GM19025 (cell line): Measurements from ENCODE around the gene EGLN1.

ENCODE experiments used
- ATAC-seq: cut with Tn5 transposase; IDR thresholded peaks from one replicate; pipeline ENCODE4 v1.9.1; 2021; ENCODE audit warnings: mild to moderate bottlenecking, low read depth, moderate library complexity; ENCODE audit not compliant: unreplicated experiment

EGLN1 gene

GRCh38 chr1:231422798-231423309 is 767 bp upstream of the EGLN1 start:
- ATAC-seq = no peak

GRCh38 chr1:231421546-231421970 is 529 bp downstream of the EGLN1 start:
- ATAC-seq = peak; percentile 29

- ATAC-seq = peak; percentile 2
Observed at GRCh38 chr1:231420959-231421545, 1.0 kb downstream of the EGLN1 start.

DNA sequence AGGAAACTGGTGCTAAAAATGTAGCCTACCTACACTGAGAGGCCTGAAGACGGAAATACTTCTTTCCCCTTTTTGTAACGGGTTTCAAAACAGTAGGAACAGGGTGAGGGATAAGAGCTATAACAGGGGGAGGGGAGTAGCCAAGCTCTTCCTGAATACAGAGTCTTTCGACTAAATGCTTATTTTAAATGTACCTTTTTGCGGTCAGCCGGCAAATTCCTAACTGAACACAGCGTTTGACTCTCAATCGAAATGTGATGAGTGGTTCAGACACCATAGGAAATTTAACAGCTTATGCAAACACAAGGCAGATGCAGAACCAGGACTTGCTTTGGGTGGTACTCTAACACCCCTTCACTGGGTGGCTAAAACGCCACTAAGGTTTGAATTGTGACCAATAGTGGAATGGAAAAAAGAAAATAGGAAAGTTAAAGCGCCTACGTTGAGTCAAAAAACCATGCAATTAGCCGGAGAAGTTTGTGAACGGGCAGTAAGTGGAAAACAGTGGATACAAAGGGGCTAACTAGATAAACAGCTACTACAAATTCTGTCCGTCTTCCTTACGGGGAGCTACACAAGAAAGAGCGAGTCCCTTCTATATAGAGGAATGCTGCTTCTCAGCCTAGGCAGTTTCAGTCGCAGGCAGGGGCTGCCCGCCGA is 1.7 kb downstream of the EGLN1 start:
- no peak for ATAC-seq

GRCh38 chr1:231419738-231420298 is 2.3 kb downstream of the EGLN1 start:
- ATAC-seq = no peak

DNA sequence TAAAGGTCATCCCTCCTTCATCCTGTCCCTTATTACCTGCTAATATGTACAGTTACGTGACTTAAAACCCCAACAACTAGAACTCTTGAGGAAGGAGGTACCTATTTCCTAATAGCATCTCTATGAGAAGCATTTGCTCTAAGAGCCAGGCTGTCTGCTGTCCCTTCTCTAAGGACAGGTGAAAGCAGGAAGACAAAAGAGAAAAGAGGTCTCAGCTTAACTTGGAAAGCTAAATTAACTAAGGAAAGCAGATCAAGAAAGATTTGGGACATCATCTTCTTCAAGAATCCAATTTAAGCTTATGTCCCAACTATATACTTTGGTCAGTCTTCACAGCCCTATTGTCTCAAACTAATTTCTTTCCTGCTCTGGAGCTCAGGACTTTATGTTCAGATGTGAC is 2.9 kb downstream of the EGLN1 start:
- no peak for ATAC-seq

GRCh38 chr1:231418741-231419107 is 3.4 kb downstream of the EGLN1 start:
- ATAC-seq = no peak

- ATAC-seq = no peak
Observed at GRCh38 chr1:231418101-231418740, 3.9 kb downstream of the EGLN1 start.

DNA sequence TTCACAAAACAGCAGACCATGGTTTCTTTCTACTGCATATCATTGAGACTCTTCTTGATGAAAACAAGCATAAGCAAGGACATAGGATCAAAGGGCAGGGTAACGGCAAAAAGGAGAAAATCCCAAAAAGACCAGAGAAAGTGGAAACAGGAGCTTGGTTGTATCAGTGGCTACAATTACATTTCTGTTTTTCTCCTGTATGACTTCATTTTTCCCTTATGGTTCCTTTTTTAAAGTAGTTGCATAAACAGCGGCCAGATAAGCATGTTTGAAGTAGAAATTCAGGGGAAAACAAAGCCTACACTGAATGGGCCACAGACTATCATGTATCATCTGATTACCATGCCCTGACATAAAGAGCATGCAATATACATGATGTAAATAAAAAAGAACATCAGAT is 4.6 kb downstream of the EGLN1 start:
- no peak for ATAC-seq

DNA sequence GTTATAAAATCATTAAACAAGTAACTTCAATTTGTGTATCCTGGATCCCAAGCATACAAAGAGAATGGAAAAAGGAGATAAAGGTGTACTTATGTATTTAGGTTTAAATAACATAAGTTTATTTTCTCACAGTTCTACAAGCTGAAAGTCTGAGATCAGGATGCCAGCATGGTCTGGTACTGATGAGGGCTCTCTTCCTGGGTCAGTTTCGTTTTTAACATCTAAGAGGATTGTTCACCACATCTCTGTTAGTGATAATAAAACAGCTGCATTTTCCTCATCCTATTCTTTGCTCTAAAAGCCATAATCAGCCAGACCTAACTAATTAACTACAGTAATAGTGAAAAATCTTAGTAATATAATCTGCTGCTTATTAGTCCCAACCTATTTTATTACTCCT is 5.2 kb downstream of the EGLN1 start:
- ATAC-seq = no peak

DNA sequence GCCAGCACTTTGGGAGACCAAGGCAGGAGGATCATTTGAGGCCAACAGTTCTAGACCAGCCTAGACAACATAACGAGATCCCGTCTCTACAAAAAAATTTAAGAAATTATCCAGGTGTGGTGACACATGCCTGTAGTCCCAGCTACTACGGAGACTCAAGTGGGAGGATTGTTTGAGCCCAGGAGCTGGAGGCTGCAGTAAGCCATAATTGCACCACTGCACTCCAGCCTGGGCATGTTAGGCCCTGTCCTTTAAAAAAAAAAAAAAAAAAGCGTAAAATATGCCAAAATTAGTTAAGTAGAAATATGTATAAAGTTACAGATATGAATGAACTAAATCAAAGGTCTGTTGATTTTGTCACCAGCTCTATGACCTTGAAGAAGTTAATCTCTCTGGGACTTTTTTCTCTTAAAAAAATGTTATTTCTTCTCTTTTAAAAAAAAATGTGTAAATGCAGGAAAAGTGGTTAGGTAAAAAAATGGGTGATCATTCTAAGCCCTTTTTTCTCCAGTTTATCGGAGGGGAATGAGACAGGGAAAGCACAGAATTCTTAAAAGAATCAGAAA is 7.0 kb downstream of the EGLN1 start:
- ATAC-seq = no peak

GRCh38 chr1:231414260-231415016 is 7.6 kb downstream of the EGLN1 start:
- no peak for ATAC-seq

DNA sequence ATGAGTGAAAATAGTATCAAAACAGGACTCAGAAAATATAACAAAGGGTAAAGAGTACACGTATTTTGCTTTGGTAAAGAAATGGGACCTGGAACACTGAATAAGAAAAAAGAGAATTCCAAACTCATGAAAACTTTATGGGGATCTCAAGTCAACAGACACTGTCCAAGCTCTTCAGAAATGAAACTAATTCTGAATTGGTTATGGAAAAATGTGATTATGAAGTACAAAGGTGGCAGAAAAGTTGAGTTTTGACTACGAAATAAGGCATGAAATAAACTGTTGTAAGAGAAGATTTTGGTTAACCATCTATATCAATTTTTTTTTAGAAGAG is 8.4 kb downstream of the EGLN1 start:
- no peak for ATAC-seq

DNA sequence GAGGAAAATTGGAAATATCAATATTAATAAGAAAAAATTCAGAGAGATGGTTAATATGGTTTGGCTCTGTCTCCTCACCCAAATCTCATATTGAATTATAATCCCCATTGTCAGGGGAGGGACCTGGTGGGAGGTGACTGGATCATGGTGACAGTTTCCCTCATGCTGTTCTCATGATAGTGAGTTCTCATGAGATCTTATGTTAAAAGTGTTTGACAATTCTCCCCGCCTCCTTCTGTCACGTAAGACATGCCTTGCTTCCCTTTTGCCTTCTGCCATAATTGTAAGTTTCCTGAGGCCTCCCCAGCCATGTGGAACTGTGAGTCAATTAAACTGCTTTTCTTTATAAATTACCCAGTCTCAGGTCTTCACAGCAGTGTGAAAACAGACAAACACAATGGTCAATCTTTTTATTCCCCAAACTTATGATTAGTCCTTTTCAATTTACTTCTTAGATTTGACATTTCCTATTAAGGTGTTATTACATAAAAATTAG is 11.0 kb downstream of the EGLN1 start:
- ATAC-seq = no peak

GRCh38 chr1:231410036-231410612 is 12.0 kb downstream of the EGLN1 start:
- no peak for ATAC-seq

DNA sequence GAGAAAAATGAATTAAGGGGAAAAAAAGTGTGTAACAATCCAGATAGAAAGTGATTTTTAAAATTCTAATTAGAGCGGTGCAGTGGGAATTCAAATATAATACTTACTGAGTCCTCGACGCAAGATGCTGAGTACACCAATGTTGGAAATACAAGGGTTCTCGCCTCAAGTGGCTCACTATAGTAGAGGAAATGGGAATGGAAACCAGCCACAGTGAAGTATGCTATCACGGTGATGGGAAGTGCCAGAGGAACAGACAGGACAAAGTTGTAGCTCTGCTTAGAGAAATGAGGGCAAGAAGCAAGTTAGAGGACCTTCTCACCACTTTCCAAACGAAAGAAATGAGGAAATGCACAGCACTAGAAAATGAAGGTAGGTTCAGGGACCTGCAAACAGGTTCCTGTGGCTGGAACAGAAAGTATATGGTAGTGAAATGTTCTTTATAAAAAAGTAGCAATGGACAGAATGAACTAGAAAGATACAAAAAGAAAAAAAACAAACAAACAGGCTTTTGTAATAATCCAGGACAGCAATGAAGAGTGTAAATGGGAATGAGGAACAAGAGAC is 13.5 kb downstream of the EGLN1 start:
- no peak for ATAC-seq

- no peak for ATAC-seq
Observed at GRCh38 chr1:231407547-231408396, 14.3 kb downstream of the EGLN1 start.

DNA sequence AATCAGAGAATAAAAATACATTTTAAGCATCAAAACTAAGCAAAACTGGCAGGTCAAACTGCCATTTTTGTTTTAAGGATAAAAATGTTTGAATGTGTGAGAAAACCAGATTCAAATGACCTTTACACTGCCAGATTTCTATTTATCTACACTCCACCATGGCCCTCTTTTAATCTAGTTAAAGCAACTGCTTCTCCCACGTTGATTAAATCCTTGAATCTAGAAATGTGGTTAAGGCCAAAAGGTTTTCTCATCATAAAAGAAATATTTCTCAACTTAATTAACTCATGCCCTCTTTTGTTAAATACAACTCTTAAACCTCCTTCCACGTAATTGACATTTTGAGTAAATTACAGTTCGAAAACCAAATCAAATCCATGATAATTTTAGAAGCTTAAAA is 15.0 kb downstream of the EGLN1 start:
- no peak for ATAC-seq

DNA sequence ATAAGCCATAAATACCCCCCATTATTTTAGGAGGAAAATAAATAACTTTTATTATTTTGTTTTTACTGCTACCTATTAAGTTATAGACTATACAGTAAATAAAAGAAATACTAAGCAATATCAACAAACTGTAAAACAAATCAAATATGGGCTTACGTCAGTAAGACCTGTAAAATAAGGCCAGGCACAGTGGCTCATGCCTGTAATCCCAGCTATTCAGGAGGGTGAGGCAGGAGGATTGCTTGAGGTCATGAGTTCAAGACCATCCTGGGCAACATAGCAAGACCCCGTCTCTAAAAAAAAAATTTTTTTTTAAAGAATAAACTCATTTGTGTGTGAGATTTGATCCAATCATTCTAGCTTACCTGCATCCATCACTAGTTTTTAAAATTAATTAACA is 17.8 kb downstream of the EGLN1 start:
- no peak for ATAC-seq
